HG03135 (cell line): Measurements from ENCODE around the gene DMAP1.

Source experiments
- ATAC-seq: cut with Tn5 transposase; IDR thresholded peaks from one replicate; pipeline ENCODE4 v1.9.1; 2021; ENCODE audit warnings: mild to moderate bottlenecking, moderate library complexity; ENCODE audit not compliant: unreplicated experiment

Gene DMAP1

GRCh38 chr1:44227211-44227610 lies 13.9 kb downstream of the DMAP1 start:
- no peak for ATAC-seq

- ATAC-seq: no peak
These were observed 14.9 kb downstream of the DMAP1 start for GRCh38 chr1:44228218-44228617.

- ATAC-seq: no peak
These were observed 16.3 kb downstream of the DMAP1 start for GRCh38 chr1:44229435-44230167.

- no peak for ATAC-seq
These were observed 17.5 kb downstream of the DMAP1 start for GRCh38 chr1:44230796-44231195.

- ATAC-seq: no peak
These were observed 20.3 kb downstream of the DMAP1 start for GRCh38 chr1:44233593-44233992.

GRCh38 chr1:44235808-44236207 lies 22.5 kb downstream of the DMAP1 start:
- no peak for ATAC-seq

GRCh38 chr1:44236490-44237272 lies 23.4 kb downstream of the DMAP1 start:
- no peak for ATAC-seq

GRCh38 chr1:44237721-44238457 lies 24.6 kb downstream of the DMAP1 start:
- no peak for ATAC-seq

- no peak for ATAC-seq
These were observed 25.4 kb downstream of the DMAP1 start for GRCh38 chr1:44238660-44239059.

- ATAC-seq: no peak
These were observed 26.2 kb downstream of the DMAP1 start for GRCh38 chr1:44239331-44239960.

- no peak for ATAC-seq
These were observed 26.7 kb downstream of the DMAP1 start for GRCh38 chr1:44239961-44240371.

- no peak for ATAC-seq
These were observed 27.8 kb downstream of the DMAP1 start for GRCh38 chr1:44240802-44241671.

GRCh38 chr1:44242746-44243145 lies 29.5 kb downstream of the DMAP1 start:
- ATAC-seq: no peak

GRCh38 chr1:44243782-44244495 lies 30.7 kb downstream of the DMAP1 start:
- no peak for ATAC-seq

GRCh38 chr1:44244986-44245385 lies 31.7 kb downstream of the DMAP1 start:
- ATAC-seq: no peak

GRCh38 chr1:44246806-44247205 lies 33.5 kb downstream of the DMAP1 start:
- ATAC-seq: no peak

- no peak for ATAC-seq
These were observed 36.3 kb downstream of the DMAP1 start for GRCh38 chr1:44249543-44249942.

- no peak for ATAC-seq
These were observed 37.0 kb downstream of the DMAP1 start for GRCh38 chr1:44250068-44250781.

- no peak for ATAC-seq
These were observed 38.2 kb downstream of the DMAP1 start for GRCh38 chr1:44251486-44251885.
